ENCODE measurements around the gene MCMBP. TPM values are rescaled to one million over a fixed set of nuclear protein-coding genes. Genes with fewer than 3 reads are reported as not detected.
A peak's percentile ranks its signal among the peaks of the same experiment; 100 is the strongest.

MCMBP gene
- total RNA-seq, 1 donor, result 48.1 TPM

GRCh38 chr10:119852822-119853221 is 19.8 kb downstream of the MCMBP start:
- TF ChIP-seq CTCF (IDR thresholded peaks at IDR 0.05; ENCODE audit: extremely low read depth, low read depth, low read length), result no peak
- no peaks in the 10 kb centered on the region for H4K20me1 ChIP-seq (ENCODE audit: insufficient read depth, low read length)

GRCh38 chr10:119852277-119852676 is 20.4 kb downstream of the MCMBP start:
- H3K4me1 ChIP-seq (ENCODE audit: insufficient read depth, low read length), result peaks cover 15% of the 10 kb centered on the region
- H3K4me3 ChIP-seq (ENCODE audit: insufficient read depth, low read length), result no peak overlapping the region

More at GRCh38 chr10:119852822-119853221, 19.8 kb downstream of the MCMBP start:
- H3K9me3 ChIP-seq (ENCODE audit: low read depth, low read length), result no peaks in the 10 kb centered on the region
- peaks cover 15% of the 10 kb centered on the region for H3K4me1 ChIP-seq (ENCODE audit: insufficient read depth, low read length)
- no peak for DNase-seq (ENCODE audit: insufficient read length, low spot score, missing footprints)
- no peak overlapping the region for H3K4me3 ChIP-seq (ENCODE audit: insufficient read depth, low read length)
- no peak overlapping the region for H3K27ac ChIP-seq (ENCODE audit: low read depth, low read length)
- no peaks in the 10 kb centered on the region for H3K79me2 ChIP-seq (ENCODE audit: insufficient read depth, low read length)
- H3K4me2 ChIP-seq (ENCODE audit: insufficient read depth, low read length), result no peak overlapping the region
- H2AFZ ChIP-seq (ENCODE audit: low read length), result no peak overlapping the region
- peaks cover 51% of the 10 kb centered on the region for H3K36me3 ChIP-seq (ENCODE audit: insufficient read depth, low read length)
- H3K27me3 ChIP-seq (ENCODE audit: insufficient read depth, low read length), result no peaks in the 10 kb centered on the region

GRCh38 chr10:119849944-119850343 is 22.7 kb downstream of the MCMBP start:
- no peak for TF ChIP-seq CTCF (IDR thresholded peaks at IDR 0.05; ENCODE audit: extremely low read depth, low read depth, low read length)
- H3K4me2 ChIP-seq (ENCODE audit: insufficient read depth, low read length), result peak overlapping the region; percentile 49
- no peaks in the 10 kb centered on the region for H4K20me1 ChIP-seq (ENCODE audit: insufficient read depth, low read length)
- peaks cover 62% of the 10 kb centered on the region for H3K36me3 ChIP-seq (ENCODE audit: insufficient read depth, low read length)
- no peak for DNase-seq (ENCODE audit: insufficient read length, low spot score, missing footprints)
- H3K27me3 ChIP-seq (ENCODE audit: insufficient read depth, low read length), result no peaks in the 10 kb centered on the region
- no peak overlapping the region for H3K4me3 ChIP-seq (ENCODE audit: insufficient read depth, low read length)
- H3K79me2 ChIP-seq (ENCODE audit: insufficient read depth, low read length), result no peaks in the 10 kb centered on the region
- H3K9me3 ChIP-seq (ENCODE audit: low read depth, low read length), result no peaks in the 10 kb centered on the region
- H2AFZ ChIP-seq (ENCODE audit: low read length), result no peak overlapping the region
- H3K27ac ChIP-seq (ENCODE audit: low read depth, low read length), result no peak overlapping the region
- peaks cover 15% of the 10 kb centered on the region for H3K4me1 ChIP-seq (ENCODE audit: insufficient read depth, low read length)

More at GRCh38 chr10:119852277-119852676, 20.4 kb downstream of the MCMBP start:
- H3K27me3 ChIP-seq (ENCODE audit: insufficient read depth, low read length), result no peaks in the 10 kb centered on the region
- H3K9me3 ChIP-seq (ENCODE audit: low read depth, low read length), result no peaks in the 10 kb centered on the region
- no peak overlapping the region for H3K27ac ChIP-seq (ENCODE audit: low read depth, low read length)
- no peak for TF ChIP-seq CTCF (IDR thresholded peaks at IDR 0.05; ENCODE audit: extremely low read depth, low read depth, low read length)
- no peaks in the 10 kb centered on the region for H4K20me1 ChIP-seq (ENCODE audit: insufficient read depth, low read length)
- H2AFZ ChIP-seq (ENCODE audit: low read length), result no peak overlapping the region
- H3K36me3 ChIP-seq (ENCODE audit: insufficient read depth, low read length), result peaks cover 52% of the 10 kb centered on the region
- no peak for DNase-seq (ENCODE audit: insufficient read length, low spot score, missing footprints)
- H3K79me2 ChIP-seq (ENCODE audit: insufficient read depth, low read length), result no peaks in the 10 kb centered on the region
- H3K4me2 ChIP-seq (ENCODE audit: insufficient read depth, low read length), result no peak overlapping the region

GRCh38 chr10:119849031-119849789 is 23.4 kb downstream of the MCMBP start:
- no peak for TF ChIP-seq CTCF (IDR thresholded peaks at IDR 0.05; ENCODE audit: extremely low read depth, low read depth, low read length)
- H3K4me3 ChIP-seq (ENCODE audit: insufficient read depth, low read length), result no peak overlapping the region
- no peak for DNase-seq (ENCODE audit: insufficient read length, low spot score, missing footprints)
- no peaks in the 10 kb centered on the region for H4K20me1 ChIP-seq (ENCODE audit: insufficient read depth, low read length)
- H3K27ac ChIP-seq (ENCODE audit: low read depth, low read length), result no peak overlapping the region
- H3K79me2 ChIP-seq (ENCODE audit: insufficient read depth, low read length), result no peaks in the 10 kb centered on the region
- peaks cover 15% of the 10 kb centered on the region for H3K4me1 ChIP-seq (ENCODE audit: insufficient read depth, low read length)
- H3K4me2 ChIP-seq (ENCODE audit: insufficient read depth, low read length), result peak overlapping the region; percentile 49
- H3K27me3 ChIP-seq (ENCODE audit: insufficient read depth, low read length), result no peaks in the 10 kb centered on the region
- no peaks in the 10 kb centered on the region for H3K9me3 ChIP-seq (ENCODE audit: low read depth, low read length)
- H2AFZ ChIP-seq (ENCODE audit: low read length), result no peak overlapping the region
- peaks cover 66% of the 10 kb centered on the region for H3K36me3 ChIP-seq (ENCODE audit: insufficient read depth, low read length)

All from osteoblast (primary cell).